Uterus (tissue), 4 donors: ENCODE results near the gene TCF23. TPM values are rescaled to one million over a fixed set of nuclear protein-coding genes. Genes with fewer than 3 reads are reported as not detected.
A peak's percentile ranks its signal among the peaks of the same experiment; 100 is the strongest.
"Not testable (repeated sequence)": the region's sequence is repeated elsewhere in the genome, so short reads cannot be mapped to it uniquely, and the experiment has no call there.

Experiments
- DNase-seq, 2 donors: peaks; one replicate each; pipeline ENCODE4 v3.0.0-alpha.2; 2019 to 2020
- H3K27ac ChIP-seq, 2 donors: fragments of 200-600 bp; sonication (generic); 1 replicate in 1 of 2; 2 replicates in 1 of 2; pipeline ENCODE4 v1.5.1; 2016 to 2018
- H3K27me3 ChIP-seq, 2 donors: fragments of 200-600 bp; sonication (generic); one replicate each; pipeline ENCODE4 v1.5.1; 2018 to 2019; ENCODE audit warnings: control low read depth in 1 of 2
- H3K36me3 ChIP-seq, 2 donors: fragments of 200-600 bp; sonication (generic); one replicate each; pipeline ENCODE4 v1.5.1; 2019; ENCODE audit warnings: control low read depth in 1 of 2
- H3K4me1 ChIP-seq, 2 donors: fragments of 200-600 bp; sonication (generic); one replicate each; pipeline ENCODE4 v1.5.1; 2018 to 2019; ENCODE audit warnings: control low read depth in 1 of 2
- H3K4me3 ChIP-seq, 2 donors: fragments of 200-600 bp; sonication (generic); 1 replicate in 1 of 2; 2 replicates in 1 of 2; pipeline ENCODE4 v1.5.1; 2018 to 2019; ENCODE audit warnings: mild to moderate bottlenecking in 1 of 2
- H3K9me3 ChIP-seq, 2 donors: fragments of 200-600 bp; sonication (generic); one replicate each; pipeline ENCODE4 v1.5.1; 2019; ENCODE audit warnings: control low read depth in 1 of 2
- CTCF ChIP-seq, 4 experiments: fragments of 200-600 bp in 2 of 4; fragments of 450-650 bp in 2 of 4; sonication (generic) in 2 of 4; IDR thresholded peaks; one replicate each; pipeline ENCODE4 v1.5.1; 2016 to 2019; ENCODE audit warnings: antibody characterized with exemption in 4 of 4, mild to moderate bottlenecking in 2 of 4, moderate library complexity in 1 of 4
- POLR2A ChIP-seq, 2 donors: fragments of 450-650 bp; IDR thresholded peaks; one replicate each; pipeline ENCODE4 v1.6.1; 2016; ENCODE audit warnings: antibody characterized with exemption in 2 of 2, mild to moderate bottlenecking in 1 of 2, moderate library complexity in 1 of 2
- intact Hi-C: fragments of 100-400 bp; cut with DNase I; formaldehyde crosslinking; loops from one replicate; pipeline ENCODE4 v1.15.1; 2023; ENCODE audit warnings: low total_unique reads
- total RNA-seq, 4 donors: library from RNA; depleted of rRNA in 3 of 4; stranded (reverse); fragments of >200 nt in 3 of 4; gene quantifications; one replicate each; pipeline versions ENCODE4 v1.1.0 to v1.2.4, GENCODE V29; 2014 to 2023
- donor health status: DM: yes; HTN: yes; CAD: no.

TCF23 gene
- total RNA-seq, 4 donors from 2014 or later = 19.4 to 84.6 (median 32.0) TPM

DNA sequence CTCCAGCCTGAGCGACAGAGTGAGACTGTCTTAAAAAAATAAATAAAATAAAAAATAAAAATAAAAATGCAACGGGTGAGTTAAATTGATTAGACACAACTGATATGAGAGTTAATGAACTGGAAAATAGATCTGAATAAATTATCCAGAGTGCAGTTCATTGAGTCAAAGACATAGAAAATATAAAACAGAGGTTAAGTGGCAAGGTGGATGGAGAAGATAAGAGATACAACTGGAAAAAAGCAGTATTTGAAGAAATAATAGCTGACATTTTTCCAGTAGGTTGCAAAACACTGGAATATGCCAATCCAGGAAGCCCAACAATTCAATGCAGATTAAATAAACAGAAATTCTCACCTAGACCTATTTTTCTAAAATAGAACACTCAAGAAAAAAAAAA, 40.6 kb upstream of the TCF23 start:
- TF ChIP-seq CTCF (IDR thresholded peaks at IDR 0.05) (no peak), POLR2A (IDR thresholded peaks at IDR 0.05) (no peak)
- DNase-seq = no peak
- H3K9me3 ChIP-seq = no peaks in the 10 kb centered on the region
- no peak overlapping the region for H3K4me3 ChIP-seq
- H3K27ac ChIP-seq = no peak overlapping the region
- no peaks in the 10 kb centered on the region for H3K4me1 ChIP-seq
- no peaks in the 10 kb centered on the region for H3K27me3 ChIP-seq
- intact Hi-C loops = loop anchor here (10.0 kb wide), 1 partner anchor 177 kb away; the partner anchor contains the start of gene TRIM54
- no peaks in the 10 kb centered on the region for H3K36me3 ChIP-seq

DNA sequence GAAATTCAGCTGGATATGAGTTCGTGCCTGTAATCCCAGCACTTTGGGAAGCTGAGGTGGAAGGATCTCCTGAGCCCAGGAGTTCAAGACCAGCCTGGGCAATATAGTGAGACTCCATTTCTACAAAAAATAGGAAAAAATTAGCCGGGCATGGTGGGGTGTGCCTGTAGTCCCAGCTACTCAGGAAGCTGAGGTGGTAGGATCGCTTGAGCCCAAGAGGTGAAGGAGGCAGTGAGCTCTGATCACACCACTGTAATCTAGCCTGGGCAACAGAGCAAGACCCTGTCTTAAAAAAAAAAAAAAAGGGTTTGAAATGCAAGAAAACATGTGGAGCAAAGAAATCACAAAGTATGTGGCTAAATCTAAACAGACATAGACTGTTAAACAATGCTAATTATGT, 39.7 kb upstream of the TCF23 start:
- Histone ChIP-seq H3K4me1 (no peaks in the 10 kb centered on the region), H3K36me3 (no peaks in the 10 kb centered on the region), H3K4me3 (no peak overlapping the region), H3K27me3 (no peaks in the 10 kb centered on the region), H3K9me3 (no peaks in the 10 kb centered on the region), H3K27ac (no peak overlapping the region)
- intact Hi-C loops = loop anchor here (10.0 kb wide), 1 partner anchor 176 kb away; the partner anchor contains the start of gene TRIM54
- no peak for DNase-seq
- TF ChIP-seq CTCF (IDR thresholded peaks at IDR 0.05) = no peak
- TF ChIP-seq POLR2A (IDR thresholded peaks at IDR 0.05) = no peak

- H3K4me3 ChIP-seq, H3K36me3 ChIP-seq, H3K9me3 ChIP-seq, H3K4me1 ChIP-seq, H3K27ac ChIP-seq, DNase-seq, intact Hi-C loops, H3K27me3 ChIP-seq: not testable (repeated sequence)
These were observed 38.0 kb upstream of the TCF23 start for GRCh38 chr2:27110603-27111352.

GRCh38 chr2:27111392-27112078, 37.3 kb upstream of the TCF23 start:
- H3K4me3 ChIP-seq, H3K27me3 ChIP-seq, DNase-seq, H3K36me3 ChIP-seq, H3K27ac ChIP-seq, intact Hi-C loops, H3K4me1 ChIP-seq, H3K9me3 ChIP-seq: not testable (repeated sequence)

- no peak for DNase-seq
- intact Hi-C loops = no loop called here
- H3K27me3 ChIP-seq = no peaks in the 10 kb centered on the region
- H3K36me3 ChIP-seq = no peaks in the 10 kb centered on the region
- no peak overlapping the region for H3K27ac ChIP-seq
- H3K4me3 ChIP-seq = no peak overlapping the region
- no peaks in the 10 kb centered on the region for H3K9me3 ChIP-seq
- TF ChIP-seq CTCF (IDR thresholded peaks at IDR 0.05) (no peak), POLR2A (IDR thresholded peaks at IDR 0.05) (no peak)
- peaks cover 0 to 7% of the 10 kb centered on the region in 2 donors for H3K4me1 ChIP-seq
These were observed 33.3 kb upstream of the TCF23 start for GRCh38 chr2:27115519-27115918.

- no peaks in the 10 kb centered on the region for H3K27me3 ChIP-seq
- H3K4me1 ChIP-seq = peaks cover 0 to 7% of the 10 kb centered on the region in 2 donors
- no peak for DNase-seq
- peak overlapping the region; percentile 33 to 43 for H3K4me3 ChIP-seq
- intact Hi-C loops = no loop called here
- no peaks in the 10 kb centered on the region for H3K36me3 ChIP-seq
- no peaks in the 10 kb centered on the region for H3K9me3 ChIP-seq
- no peak overlapping the region for H3K27ac ChIP-seq
- TF ChIP-seq POLR2A (IDR thresholded peaks at IDR 0.05) = no peak
- no peak for TF ChIP-seq CTCF (IDR thresholded peaks at IDR 0.05)
These were observed 30.7 kb upstream of the TCF23 start for GRCh38 chr2:27117995-27118524.
